Body of pancreas (tissue), 4 donors: ENCODE results near the gene ATRIP. TPM values are rescaled to one million over a fixed set of nuclear protein-coding genes. Genes with fewer than 3 reads are reported as not detected.

Experiments
- ATAC-seq: fragments of 150-250 bp; one replicate; pipeline ENCODE4 v1.9.1; 2016
- DNase-seq, 4 donors: peaks; one replicate each; pipeline ENCODE4 v3.0.0-alpha.2; 2019
- H3K27ac ChIP-seq, 4 donors: fragments of 200-600 bp; sonication (generic); 1 replicate in 3 of 4; 2 replicates in 1 of 4; pipeline versions ENCODE4 v1.5.1 to v1.6.1; 2016 to 2019; ENCODE audit warnings: mild to moderate bottlenecking in 1 of 4, mixed read lengths in 1 of 4, moderate library complexity in 1 of 4
- H3K27me3 ChIP-seq, 2 donors: fragments of 200-600 bp; sonication (generic); one replicate each; pipeline ENCODE4 v1.6.0; 2016; ENCODE audit warnings: mild to moderate bottlenecking in 1 of 2
- H3K36me3 ChIP-seq, 2 donors: fragments of 200-600 bp; sonication (generic); replicated peaks in 1 of 2; 2 replicates each; pipeline ENCODE4 v1.5.1; 2016; ENCODE audit warnings: low read depth in 2 of 2; ENCODE audit not compliant: insufficient read depth in 1 of 2
- H3K4me1 ChIP-seq: fragments of 200-600 bp; sonication (generic); one replicate; pipeline ENCODE4 v1.6.0; 2016
- H3K4me3 ChIP-seq, 2 donors: fragments of 200-600 bp; sonication (generic); 1 replicate in 1 of 2; 2 replicates in 1 of 2; pipeline ENCODE4 v1.5.1; 2016 to 2019
- H3K9me3 ChIP-seq, 3 donors: fragments of 200-600 bp; sonication (generic); 1 replicate in 2 of 3; 2 replicates in 1 of 3; pipeline ENCODE4 v1.5.1; 2016
- POLR2A ChIP-seq, 3 donors: fragments of 450-650 bp; IDR thresholded peaks; one replicate each; pipeline ENCODE4 v1.6.1; 2016; ENCODE audit warnings: antibody characterized with exemption in 3 of 3, mild to moderate bottlenecking in 2 of 3
- WGBS, 2 donors: methylation state at CpG; one replicate each; pipeline ENCODE4 v1.1.5; 2017; 5-methylcytosine and 5-hydroxymethylcytosine counted together
- intact Hi-C: fragments of 100-400 bp; cut with DNase I; formaldehyde crosslinking; loops from one replicate; pipeline ENCODE4 v1.15.1; 2023
- total RNA-seq, 2 donors: library from RNA; depleted of rRNA; stranded (reverse); fragments of >200 nt; gene quantifications; one replicate each; pipeline ENCODE4 v1.1.0, GENCODE V29; 2016
- TF ChIP-seq, protein P1 (sequence below), 7 experiments: fragments of 450-650 bp in 4 of 7; fragments of 200-600 bp in 3 of 7; sonication (generic) in 3 of 7; IDR thresholded peaks; one replicate each; pipeline ENCODE4 v1.5.1; 2016 to 2019; ENCODE audit warnings: antibody characterized with exemption in 7 of 7

The ATRIP gene
- 1 to 10 TPM; 2.6 to 4.3 TPM for total RNA-seq

DNA sequence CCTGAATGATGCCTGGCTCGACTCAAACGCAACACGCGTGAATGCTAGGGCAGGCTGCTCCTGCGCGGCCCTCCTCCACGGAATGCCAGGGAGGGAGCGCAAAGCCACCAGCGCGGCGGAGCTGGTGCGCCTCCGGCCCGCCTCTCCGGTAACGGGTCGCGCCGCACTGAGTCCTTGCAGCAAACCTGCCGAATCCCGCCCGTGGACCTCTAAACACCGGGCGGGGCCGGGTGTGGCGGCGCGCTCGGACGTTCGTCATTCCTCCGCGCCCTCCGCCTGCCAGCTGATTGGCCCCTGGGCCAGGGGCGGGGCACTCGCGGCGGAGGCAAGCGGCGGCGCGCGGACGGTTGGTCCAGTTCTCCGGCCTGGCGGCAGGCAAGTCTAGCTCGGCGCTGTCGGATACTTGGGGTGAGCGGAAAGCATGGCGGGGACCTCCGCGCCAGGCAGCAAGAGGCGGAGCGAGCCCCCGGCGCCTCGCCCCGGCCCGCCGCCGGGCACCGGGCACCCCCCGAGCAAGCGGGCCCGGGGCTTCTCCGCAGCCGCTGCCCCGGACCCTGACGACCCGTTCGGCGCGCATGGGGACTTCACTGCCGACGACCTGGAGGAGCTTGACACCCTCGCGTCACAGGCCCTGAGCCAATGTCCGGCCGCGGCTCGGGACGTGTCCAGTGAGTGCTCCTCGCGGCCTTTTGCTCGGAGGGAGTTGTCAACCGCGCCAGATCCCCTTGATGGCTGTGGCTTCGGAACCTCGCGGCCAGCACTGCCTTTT lies at the start of gene ATRIP:
ATRIP (plus strand) TSS at position 313 of the 769 bp plus-strand sequence; CDS start at position 422, 109 bp downstream.
- Histone ChIP-seq H3K4me1 (peaks cover 21% of the 10 kb centered on the region), H3K36me3 (peaks cover 0 to 4% of the 10 kb centered on the region in 2 donors), H3K27ac (peak within 1 kb of the TSS; percentile 70 to 89 (median 77)), H3K4me3 (peak within 1 kb of the TSS; percentile 39 to 56), H3K9me3 (no peaks in the 10 kb centered on the region), H3K27me3 (no peaks in the 10 kb centered on the region)
- ATAC-seq (peak; percentile 99), DNase-seq (peak; percentile 88 to 91 (median 90))
- TF ChIP-seq, protein P1, sequence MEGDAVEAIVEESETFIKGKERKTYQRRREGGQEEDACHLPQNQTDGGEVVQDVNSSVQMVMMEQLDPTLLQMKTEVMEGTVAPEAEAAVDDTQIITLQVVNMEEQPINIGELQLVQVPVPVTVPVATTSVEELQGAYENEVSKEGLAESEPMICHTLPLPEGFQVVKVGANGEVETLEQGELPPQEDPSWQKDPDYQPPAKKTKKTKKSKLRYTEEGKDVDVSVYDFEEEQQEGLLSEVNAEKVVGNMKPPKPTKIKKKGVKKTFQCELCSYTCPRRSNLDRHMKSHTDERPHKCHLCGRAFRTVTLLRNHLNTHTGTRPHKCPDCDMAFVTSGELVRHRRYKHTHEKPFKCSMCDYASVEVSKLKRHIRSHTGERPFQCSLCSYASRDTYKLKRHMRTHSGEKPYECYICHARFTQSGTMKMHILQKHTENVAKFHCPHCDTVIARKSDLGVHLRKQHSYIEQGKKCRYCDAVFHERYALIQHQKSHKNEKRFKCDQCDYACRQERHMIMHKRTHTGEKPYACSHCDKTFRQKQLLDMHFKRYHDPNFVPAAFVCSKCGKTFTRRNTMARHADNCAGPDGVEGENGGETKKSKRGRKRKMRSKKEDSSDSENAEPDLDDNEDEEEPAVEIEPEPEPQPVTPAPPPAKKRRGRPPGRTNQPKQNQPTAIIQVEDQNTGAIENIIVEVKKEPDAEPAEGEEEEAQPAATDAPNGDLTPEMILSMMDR (IDR thresholded peaks at IDR 0.05): peak in 2 of 7 experiments; percentile 11 to 15
- peak; percentile 82 to 87 (median 84) for TF ChIP-seq POLR2A (IDR thresholded peaks at IDR 0.05)
- WGBS, 2 donors: 0 to 1% methylated on average over 15 to 91 of the region's 91 CpGs
- intact Hi-C loops: no loop called here

DNA sequence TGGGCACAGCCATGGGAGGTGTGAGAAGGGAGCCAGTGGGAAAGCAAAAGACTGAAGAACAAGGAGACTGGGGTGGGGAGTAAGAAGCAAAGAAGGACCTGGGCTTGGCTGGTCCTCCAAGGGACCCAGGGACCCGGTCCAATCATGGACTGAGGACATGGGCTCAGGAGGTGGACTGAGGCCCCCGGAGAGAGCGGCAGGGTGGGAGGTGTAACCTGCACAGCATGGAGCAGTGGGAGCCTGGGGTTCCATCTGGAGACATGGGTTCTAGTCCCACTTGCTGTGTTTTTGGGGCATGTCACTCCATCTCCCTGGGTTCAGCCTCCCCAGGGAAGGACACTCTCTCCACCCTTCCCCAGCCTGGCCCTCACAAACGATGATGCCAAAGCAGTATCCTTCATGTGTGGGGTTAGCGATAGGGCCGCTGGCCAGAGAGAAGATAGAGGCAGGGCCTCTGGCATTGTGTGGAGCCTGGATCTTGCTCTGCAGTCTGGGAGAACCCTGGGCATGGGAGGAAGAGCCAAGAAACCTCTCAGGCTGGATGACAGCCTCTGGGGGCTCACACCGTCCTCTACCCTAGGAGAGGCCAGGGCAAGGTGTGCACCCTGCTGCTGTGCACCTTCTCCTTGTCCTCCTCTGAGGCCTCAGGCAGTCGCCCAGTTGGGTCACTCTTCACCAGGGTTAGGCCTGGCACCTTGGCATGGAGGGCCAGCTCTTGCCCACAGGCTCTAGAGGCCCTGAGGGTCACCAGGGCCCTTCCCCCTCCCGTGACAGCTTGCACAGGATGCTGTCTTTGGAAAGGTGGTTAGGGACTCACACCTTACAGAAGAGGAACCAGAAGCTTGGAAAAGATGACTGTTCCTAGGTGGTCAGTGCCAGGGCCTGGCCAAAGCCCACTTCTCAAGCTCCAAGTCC lies 48.5 kb upstream of the ATRIP start:
- Histone ChIP-seq H3K9me3 (no peaks in the 10 kb centered on the region), H3K36me3 (no peaks in the 10 kb centered on the region), H3K27ac (peak overlapping the region in 1 of 4 donors; percentile 38), H3K4me1 (peaks cover 35% of the 10 kb centered on the region), H3K4me3 (no peak overlapping the region), H3K27me3 (no peaks in the 10 kb centered on the region)
- ATAC-seq: no peak
- no peak for TF ChIP-seq POLR2A (IDR thresholded peaks at IDR 0.05)
- DNase-seq: no peak
- intact Hi-C loops: no loop called here
- WGBS, 2 donors: 65 to 76% methylated on average over 4 to 9 of the region's 9 CpGs

DNA sequence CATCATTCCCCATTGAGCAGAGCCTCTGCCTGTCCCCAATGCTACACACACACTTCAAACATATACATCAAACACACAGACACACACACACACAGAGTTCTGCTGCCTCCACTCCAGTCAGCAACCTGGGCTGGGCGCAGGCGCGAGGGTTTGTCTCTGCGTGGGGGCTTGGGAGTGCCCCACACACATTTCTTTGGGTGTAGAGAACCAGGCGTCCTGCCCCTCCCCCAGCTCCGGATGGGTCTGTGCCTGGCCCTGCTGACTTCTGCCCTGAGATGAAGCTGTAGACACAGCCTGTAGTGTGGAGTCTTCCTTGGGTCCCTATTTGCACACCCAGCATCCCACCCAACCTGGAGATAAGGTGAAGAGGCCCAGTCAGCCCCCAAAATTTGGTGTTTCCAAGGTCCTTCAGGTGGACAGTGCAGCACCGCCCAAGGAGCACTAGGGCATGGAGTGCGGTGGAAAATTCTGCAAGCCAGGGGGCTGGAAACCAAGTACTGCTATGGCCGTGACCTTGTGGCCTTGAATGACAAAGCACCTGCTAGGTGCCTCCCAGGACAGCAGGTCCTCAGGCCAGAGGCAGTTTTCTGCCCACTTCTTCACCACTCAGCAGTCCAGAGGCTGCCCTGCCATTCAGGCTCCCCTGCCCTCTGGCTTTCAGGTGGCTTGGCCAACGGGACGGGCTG lies 47.7 kb upstream of the ATRIP start:
- TF ChIP-seq, protein P1 (IDR thresholded peaks at IDR 0.05): no peak
- TF ChIP-seq POLR2A (IDR thresholded peaks at IDR 0.05): no peak
- Histone ChIP-seq H3K27me3 (no peaks in the 10 kb centered on the region), H3K27ac (peak overlapping the region in 3 of 4 donors; percentile 6 to 55 (median 38)), H3K4me1 (peaks cover 35% of the 10 kb centered on the region), H3K4me3 (no peak overlapping the region), H3K9me3 (no peaks in the 10 kb centered on the region), H3K36me3 (no peaks in the 10 kb centered on the region)
- 30 to 50% methylated on average over 5 to 11 of the region's 11 CpGs for WGBS, 2 donors
- DNase-seq (peak in 1 of 4 donors; percentile 23), ATAC-seq (peak; percentile 4)
- intact Hi-C loops: no loop called here

DNA sequence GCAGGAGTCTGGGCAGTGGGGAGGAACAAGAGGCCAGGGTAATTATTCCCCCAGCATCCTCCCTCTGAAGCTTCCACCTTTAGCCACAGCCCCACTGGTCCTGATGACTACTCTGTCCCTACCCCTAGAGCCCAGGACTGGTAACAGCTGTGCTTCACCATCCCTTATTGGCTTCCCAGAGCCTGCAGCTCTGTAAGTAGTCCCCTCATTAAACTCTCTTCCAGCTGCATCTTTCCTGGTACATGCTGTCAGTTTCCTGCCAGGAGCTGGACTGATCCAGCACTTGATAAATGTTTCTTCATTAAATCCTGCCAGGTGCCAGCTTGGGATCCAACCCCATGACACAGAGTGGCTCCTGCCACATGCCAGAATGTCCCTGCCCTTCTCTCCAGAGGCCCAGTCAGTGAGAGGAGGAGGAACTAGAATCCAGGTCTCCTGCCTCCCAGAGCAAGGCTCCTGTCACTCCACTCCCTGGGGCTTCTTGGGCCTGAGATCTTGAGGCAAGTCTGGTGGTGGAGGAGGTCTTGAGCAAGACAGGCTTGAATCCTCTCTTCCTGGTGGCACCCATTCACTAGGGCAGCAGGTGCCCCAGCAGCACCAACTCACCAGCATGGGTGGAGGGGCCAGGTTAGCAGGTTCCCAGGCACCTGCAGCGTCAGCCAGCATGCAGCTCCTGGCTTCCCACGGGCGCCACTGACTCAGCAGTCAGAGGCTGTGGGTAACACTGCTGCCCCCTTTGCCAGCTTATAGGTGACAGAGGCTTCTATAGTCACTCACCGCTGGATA lies 47.0 kb upstream of the ATRIP start:
- 20 to 28% methylated on average over 4 of the region's 4 CpGs for WGBS, 2 donors
- TF ChIP-seq POLR2A (IDR thresholded peaks at IDR 0.05): peak in 1 of 3 donors; percentile 22
- TF ChIP-seq, protein P1 (IDR thresholded peaks at IDR 0.05): peak in 2 of 7 experiments; percentile 15 to 29
- Histone ChIP-seq H3K4me3 (no peak overlapping the region), H3K27me3 (no peaks in the 10 kb centered on the region), H3K27ac (peak overlapping the region in 3 of 4 donors; percentile 6 to 55 (median 38)), H3K4me1 (peaks cover 35% of the 10 kb centered on the region), H3K9me3 (no peaks in the 10 kb centered on the region), H3K36me3 (peaks cover 2 to 4% of the 10 kb centered on the region in 2 donors)
- ATAC-seq (peak; percentile 72), DNase-seq (peak; percentile 75 to 90 (median 88))
- intact Hi-C loops: loop anchor here (5.0 kb wide), 1 partner anchor 38 kb away; no protein-coding TSS in a partner anchor
